ENCODE data around the gene MAP7D1.
A peak's percentile ranks its signal among the peaks of the same experiment; 100 is the strongest.

Gene MAP7D1

DNA sequence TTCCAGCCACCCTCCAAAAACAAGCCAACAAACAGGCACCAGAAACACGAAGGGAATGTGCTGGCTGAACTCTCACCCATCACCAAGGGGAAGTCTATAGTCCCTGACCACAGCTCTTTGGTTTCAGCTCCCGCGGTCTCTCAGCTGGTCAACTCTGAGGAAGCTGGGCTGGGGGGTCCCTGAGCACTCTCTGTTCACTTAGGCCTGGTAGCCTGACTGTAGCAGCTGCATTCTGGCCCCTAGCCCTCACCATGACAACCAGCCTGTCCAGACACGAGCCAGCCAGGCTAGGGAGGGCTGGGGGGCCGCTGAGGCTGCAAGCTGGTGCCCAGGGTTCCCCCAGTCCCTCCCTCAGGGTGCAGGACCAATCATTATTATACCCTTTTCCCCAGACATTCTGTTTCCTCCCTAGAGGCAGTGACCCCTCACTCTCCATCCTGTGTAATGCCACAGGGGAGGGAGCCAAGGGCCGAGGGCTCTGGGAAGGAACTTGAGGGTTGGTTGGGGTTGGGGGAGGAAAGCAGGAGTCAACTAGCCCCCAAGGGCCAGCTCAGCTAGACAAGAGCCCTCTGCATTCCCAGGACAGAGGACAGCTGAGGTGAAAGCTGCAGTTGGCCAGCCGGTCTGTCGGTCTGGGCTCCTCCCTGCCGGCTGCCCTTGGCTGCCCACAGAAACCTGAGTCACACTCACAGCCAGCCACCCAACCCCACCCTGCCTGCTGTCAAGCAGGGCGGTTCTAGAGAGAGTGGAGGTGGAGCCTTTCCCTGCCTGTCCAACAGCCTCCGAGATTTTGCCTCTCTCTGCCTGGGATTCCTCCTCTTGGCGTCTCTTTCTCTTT lies 5.4 kb upstream of the MAP7D1 start:
- DNase-seq (ENCODE audit: low read depth): no peak
- H3K4me3 ChIP-seq (ENCODE audit: low read depth, low read length): peak overlapping the region; percentile 35
- TF ChIP-seq, protein P1, sequence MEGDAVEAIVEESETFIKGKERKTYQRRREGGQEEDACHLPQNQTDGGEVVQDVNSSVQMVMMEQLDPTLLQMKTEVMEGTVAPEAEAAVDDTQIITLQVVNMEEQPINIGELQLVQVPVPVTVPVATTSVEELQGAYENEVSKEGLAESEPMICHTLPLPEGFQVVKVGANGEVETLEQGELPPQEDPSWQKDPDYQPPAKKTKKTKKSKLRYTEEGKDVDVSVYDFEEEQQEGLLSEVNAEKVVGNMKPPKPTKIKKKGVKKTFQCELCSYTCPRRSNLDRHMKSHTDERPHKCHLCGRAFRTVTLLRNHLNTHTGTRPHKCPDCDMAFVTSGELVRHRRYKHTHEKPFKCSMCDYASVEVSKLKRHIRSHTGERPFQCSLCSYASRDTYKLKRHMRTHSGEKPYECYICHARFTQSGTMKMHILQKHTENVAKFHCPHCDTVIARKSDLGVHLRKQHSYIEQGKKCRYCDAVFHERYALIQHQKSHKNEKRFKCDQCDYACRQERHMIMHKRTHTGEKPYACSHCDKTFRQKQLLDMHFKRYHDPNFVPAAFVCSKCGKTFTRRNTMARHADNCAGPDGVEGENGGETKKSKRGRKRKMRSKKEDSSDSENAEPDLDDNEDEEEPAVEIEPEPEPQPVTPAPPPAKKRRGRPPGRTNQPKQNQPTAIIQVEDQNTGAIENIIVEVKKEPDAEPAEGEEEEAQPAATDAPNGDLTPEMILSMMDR (IDR thresholded peaks at IDR 0.05; ENCODE audit: low read depth, low read length, missing control alignments): no peak

DNA sequence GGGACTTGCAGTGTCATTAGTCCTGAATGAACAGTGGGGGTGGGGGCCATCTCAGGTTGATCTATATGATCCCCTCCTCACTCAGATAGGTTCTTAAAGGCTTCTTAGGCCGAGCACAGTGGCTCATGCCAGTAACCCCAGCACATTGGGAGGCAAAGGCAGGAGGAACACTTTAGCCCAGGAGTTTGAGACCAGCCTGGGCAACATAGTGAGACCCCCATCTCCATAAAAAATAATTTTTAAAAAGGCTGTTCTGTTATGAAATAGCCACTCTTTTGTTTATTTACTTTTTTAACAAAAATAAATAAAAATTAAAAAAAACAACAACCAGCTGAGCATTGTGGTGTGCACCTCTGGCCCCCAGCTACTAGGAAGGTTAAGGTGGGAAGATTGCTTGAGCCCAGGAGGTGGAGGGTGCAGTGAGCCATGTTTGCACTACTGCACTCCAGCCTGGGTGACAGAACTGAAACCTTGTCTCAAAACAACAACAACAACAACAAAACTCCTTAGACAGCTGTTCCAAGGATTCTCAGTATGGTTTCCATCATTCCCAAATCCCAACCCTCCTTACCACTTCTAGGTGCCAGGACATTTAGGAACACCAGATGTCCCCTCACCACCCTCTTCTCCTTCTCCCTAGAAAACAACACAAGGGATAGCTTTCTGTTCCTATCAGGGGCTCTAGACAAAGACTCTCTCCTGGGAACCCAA lies 4.7 kb upstream of the MAP7D1 start:
- TF ChIP-seq, protein P1 (IDR thresholded peaks at IDR 0.05; ENCODE audit: low read depth, low read length, missing control alignments): no peak
- H3K4me3 ChIP-seq (ENCODE audit: low read depth, low read length): peak overlapping the region; percentile 35
- no peak for DNase-seq (ENCODE audit: low read depth)

DNA sequence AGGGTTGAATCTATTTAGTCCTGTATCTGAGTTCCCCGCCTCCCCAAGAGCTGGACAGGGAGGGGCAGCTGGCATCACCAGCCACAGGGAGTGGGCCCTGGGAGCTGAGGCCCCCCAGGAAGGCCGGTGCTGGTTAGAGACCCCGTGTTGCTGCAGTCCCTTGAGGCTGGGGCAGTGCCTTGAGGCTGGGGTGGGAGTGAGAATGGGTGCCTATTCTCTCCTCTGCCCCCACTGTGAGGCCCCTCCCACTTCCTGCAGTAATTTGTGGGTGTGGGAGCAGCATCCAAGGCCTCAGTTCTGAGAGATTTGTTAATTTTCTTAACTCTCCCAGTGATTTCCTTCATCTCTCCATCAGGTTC lies 4.1 kb upstream of the MAP7D1 start:
- no peak overlapping the region for H3K4me3 ChIP-seq (ENCODE audit: low read depth, low read length)
- DNase-seq (ENCODE audit: low read depth): no peak
- TF ChIP-seq, protein P1 (IDR thresholded peaks at IDR 0.05; ENCODE audit: low read depth, low read length, missing control alignments): no peak

DNA sequence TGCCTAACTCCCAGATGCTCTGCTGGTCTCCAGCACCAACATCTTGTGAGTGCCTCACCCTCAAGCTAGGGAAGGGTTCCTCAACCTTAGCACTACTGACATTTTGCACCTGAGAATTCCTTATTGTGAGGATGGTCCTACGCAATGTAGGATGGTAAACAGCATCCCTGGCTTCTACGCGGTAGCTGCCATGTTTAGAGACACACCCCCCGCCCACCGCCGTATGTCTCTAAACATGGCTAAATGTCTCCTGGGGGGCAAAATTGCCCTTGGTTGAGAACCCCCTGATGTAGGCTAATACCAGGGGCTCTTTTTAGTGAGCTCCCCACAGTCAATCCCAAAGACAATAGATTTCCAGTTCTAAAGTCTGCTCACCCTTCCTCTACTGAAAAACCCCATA lies 2.5 kb upstream of the MAP7D1 start:
- no peak overlapping the region for H3K4me3 ChIP-seq (ENCODE audit: low read depth, low read length)
- TF ChIP-seq, protein P1 (IDR thresholded peaks at IDR 0.05; ENCODE audit: low read depth, low read length, missing control alignments): no peak
- no peak for DNase-seq (ENCODE audit: low read depth)

DNA sequence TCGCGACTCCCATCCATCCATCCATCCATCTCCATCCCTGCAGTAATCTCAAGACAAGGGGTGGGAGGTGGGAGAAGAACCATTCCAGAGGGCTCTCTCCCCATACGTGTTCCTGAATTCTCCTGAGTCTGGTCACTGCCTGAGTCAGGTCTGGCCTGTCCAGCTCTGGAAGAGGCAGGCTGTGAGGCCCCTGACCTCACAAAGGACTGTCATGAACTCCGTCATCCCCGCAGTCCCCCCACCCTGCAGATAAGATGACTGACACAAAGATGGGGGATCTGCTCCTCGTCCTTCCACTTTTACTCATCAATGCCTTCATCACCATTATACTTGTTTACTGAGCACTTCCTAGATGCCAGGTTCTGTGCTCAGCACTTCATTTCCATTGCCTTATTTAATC lies 1.6 kb upstream of the MAP7D1 start:
- no peak overlapping the region for H3K4me3 ChIP-seq (ENCODE audit: low read depth, low read length)
- TF ChIP-seq, protein P1 (IDR thresholded peaks at IDR 0.05; ENCODE audit: low read depth, low read length, missing control alignments): no peak
- no peak for DNase-seq (ENCODE audit: low read depth)

DNA sequence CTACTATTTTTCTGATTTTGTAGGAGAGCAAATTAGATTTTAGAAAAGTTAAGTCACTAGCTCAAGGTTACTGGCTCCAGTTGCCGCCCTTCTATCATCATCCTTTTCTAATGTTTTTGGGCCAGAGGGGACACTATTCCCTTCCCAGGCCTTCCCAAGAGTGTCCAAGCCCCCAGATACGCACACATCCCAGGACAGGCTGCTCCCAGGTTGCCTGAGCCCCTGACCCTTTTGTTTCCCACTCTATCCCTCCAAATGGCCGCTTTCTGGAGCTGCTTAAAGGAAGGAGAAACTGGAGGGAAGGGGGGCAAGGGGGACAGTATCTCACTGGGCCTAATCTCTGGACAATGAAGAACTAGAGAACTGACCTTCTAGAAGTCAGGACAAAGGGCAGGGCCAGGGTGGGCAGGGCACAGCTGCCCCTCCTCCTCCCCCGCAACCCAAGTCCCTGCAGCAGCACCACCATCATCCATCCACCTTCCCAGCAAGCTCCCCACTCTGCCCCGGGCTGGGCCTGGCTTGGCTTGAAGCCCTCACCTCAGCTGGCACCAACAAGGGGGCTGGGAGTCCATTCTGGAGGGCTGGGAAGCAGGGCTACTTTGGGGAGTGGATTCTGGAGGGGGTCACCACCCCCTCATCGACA lies 1.1 kb upstream of the MAP7D1 start:
- TF ChIP-seq, protein P1 (IDR thresholded peaks at IDR 0.05; ENCODE audit: low read depth, low read length, missing control alignments): no peak
- peak overlapping the region; percentile 81 for H3K4me3 ChIP-seq (ENCODE audit: low read depth, low read length)
- DNase-seq (ENCODE audit: low read depth): no peak

Data from GM12864 (cell line).